Smooth muscle cell (in vitro differentiated cells): ENCODE data around the gene CACNA1H. TPM values are rescaled to one million over a fixed set of nuclear protein-coding genes. Genes with fewer than 3 reads are reported as not detected.

Source experiments
- DNase-seq: peaks from one replicate; lab custom pipeline; 2025; ENCODE audit not compliant: unreplicated experiment; lab: John Stamatoyannopoulos, UW
- H2AFZ ChIP-seq: fragments of 200-600 bp; sonication (generic); 2 replicates; pipeline ENCODE4 v1.6.0; 2016; ENCODE audit warnings: antibody characterized with exemption, low read depth, mild to moderate bottlenecking
- H3F3A ChIP-seq: fragments of 200-600 bp; sonication (generic); 2 replicates; pipeline ENCODE4 v1.6.0; 2017; ENCODE audit warnings: antibody characterized with exemption, low read depth
- H3K27ac ChIP-seq: fragments of 200-600 bp; sonication (generic); 2 replicates; pipeline ENCODE4 v1.5.1; 2016; ENCODE audit warnings: low read depth, mild to moderate bottlenecking
- H3K27me3 ChIP-seq: fragments of 200-600 bp; sonication (generic); 2 replicates; pipeline ENCODE4 v1.6.1; 2016; ENCODE audit warnings: low read depth, mild to moderate bottlenecking
- H3K36me3 ChIP-seq: fragments of 200-600 bp; sonication (generic); 2 replicates; pipeline ENCODE4 v1.5.1; 2016; ENCODE audit warnings: low read depth
- H3K4me1 ChIP-seq: fragments of 200-600 bp; sonication (generic); 2 replicates; pipeline ENCODE4 v1.5.1; 2016; ENCODE audit warnings: low read depth
- H3K4me2 ChIP-seq: fragments of 200-600 bp; sonication (generic); 2 replicates; pipeline ENCODE4 v1.6.0; 2016; ENCODE audit warnings: mild to moderate bottlenecking
- H3K4me3 ChIP-seq: fragments of 200-600 bp; sonication (generic); 2 replicates; pipeline ENCODE4 v1.5.1; 2016; ENCODE audit warnings: mild to moderate bottlenecking
- H3K79me2 ChIP-seq: fragments of 200-600 bp; sonication (generic); 2 replicates; pipeline ENCODE4 v1.6.0; 2016; ENCODE audit warnings: low read depth, mild to moderate bottlenecking
- H3K9ac ChIP-seq: fragments of 200-600 bp; sonication (generic); 2 replicates; pipeline ENCODE4 v1.6.0; 2016; ENCODE audit warnings: low read depth
- H3K9me3 ChIP-seq: fragments of 200-600 bp; sonication (generic); replicated peaks from 2 replicates; pipeline ENCODE4 v1.5.1; 2016; ENCODE audit warnings: low read depth
- H4K20me1 ChIP-seq: fragments of 200-600 bp; sonication (generic); 2 replicates; pipeline ENCODE4 v1.6.0; 2016; ENCODE audit warnings: low read depth
- CTCF ChIP-seq: fragments of 200-600 bp; sonication (generic); IDR thresholded peaks from 2 replicates; pipeline ENCODE4 v1.5.1; 2017; ENCODE audit warnings: borderline replicate concordance, mild to moderate bottlenecking, antibody characterized with exemption; ENCODE audit not compliant: insufficient read depth, poor library complexity, severe bottlenecking
- WGBS: methylation state at CpG from one replicate; pipeline ENCODE4 v1.1.7; 2016; ENCODE audit warnings: low lambda C conversion rate; 5-methylcytosine and 5-hydroxymethylcytosine counted together
- polyA plus RNA-seq: library from polyadenylated mRNA; unstranded; fragments of >200 nt; fragmentation: Nextera tagmentation; extraction: Ambion mirVana; gene quantifications from 2 replicates; pipeline ENCODE4 v1.2.1, GENCODE V29; 2016
- total RNA-seq: library from RNA; depleted of rRNA; stranded (reverse); fragments of >200 nt; gene quantifications from 2 replicates; pipeline ENCODE4 v1.2.3, GENCODE V29; 2014

The CACNA1H gene
- total and polyA plus RNA-seq, 2 experiments from 2014 or later = 1.7 to 2.6 TPM

- H3K79me2 ChIP-seq = no peaks in the 10 kb centered on the region
- no peak for TF ChIP-seq CTCF
- peak overlapping the region; percentile 74 for H3K4me2 ChIP-seq
- no peak for DNase-seq
- H2AFZ ChIP-seq = no peak overlapping the region
- no peaks in the 10 kb centered on the region for H3F3A ChIP-seq
- 64% methylated on average over 45 of the region's 45 CpGs for WGBS
- H3K9me3 ChIP-seq = no peaks in the 10 kb centered on the region
- no peaks in the 10 kb centered on the region for H3K36me3 ChIP-seq
- no peak overlapping the region for H3K4me3 ChIP-seq
- no peak overlapping the region for H3K27ac ChIP-seq
- H3K27me3 ChIP-seq = no peaks in the 10 kb centered on the region
- H4K20me1 ChIP-seq = peaks cover 1% of the 10 kb centered on the region
- H3K9ac ChIP-seq = no peak overlapping the region
- H3K4me1 ChIP-seq = peaks cover 13% of the 10 kb centered on the region
Measured at GRCh38 chr16:1169285-1170075, 16.6 kb downstream of the CACNA1H start.

GRCh38 chr16:1170076-1170418, 17.1 kb downstream of the CACNA1H start:
- Histone ChIP-seq H3F3A (no peaks in the 10 kb centered on the region), H3K36me3 (no peaks in the 10 kb centered on the region)

GRCh38 chr16:1171001-1171400, 18.1 kb downstream of the CACNA1H start:
- Histone ChIP-seq H3K4me3 (no peak overlapping the region), H4K20me1 (no peaks in the 10 kb centered on the region), H3K79me2 (no peaks in the 10 kb centered on the region), H3K4me1 (peaks cover 13% of the 10 kb centered on the region), H3K27ac (no peak overlapping the region), H3F3A (no peaks in the 10 kb centered on the region), H3K27me3 (no peaks in the 10 kb centered on the region), H2AFZ (no peak overlapping the region), H3K4me2 (no peak overlapping the region), H3K9ac (no peak overlapping the region), H3K36me3 (no peaks in the 10 kb centered on the region), H3K9me3 (no peaks in the 10 kb centered on the region)
- DNase-seq = no peak
- 85% methylated on average over 8 of the region's 12 CpGs for WGBS
- TF ChIP-seq CTCF = no peak

More at GRCh38 chr16:1170076-1170418, 17.1 kb downstream of the CACNA1H start:
- no peaks in the 10 kb centered on the region for H3K27me3 ChIP-seq
- no peaks in the 10 kb centered on the region for H4K20me1 ChIP-seq
- H3K27ac ChIP-seq = no peak overlapping the region
- H3K9ac ChIP-seq = no peak overlapping the region
- H3K4me2 ChIP-seq = peak overlapping the region; percentile 74
- H3K79me2 ChIP-seq = no peaks in the 10 kb centered on the region
- no peaks in the 10 kb centered on the region for H3K9me3 ChIP-seq
- 70% methylated on average over 12 of the region's 13 CpGs for WGBS
- DNase-seq = no peak
- no peak overlapping the region for H3K4me3 ChIP-seq
- H2AFZ ChIP-seq = no peak overlapping the region
- H3K4me1 ChIP-seq = peaks cover 13% of the 10 kb centered on the region
- no peak for TF ChIP-seq CTCF
